BE2C (cell line): ENCODE results near the gene ATP5ME.

Experiments used
- DNase-seq: peaks from one replicate; pipeline ENCODE4 v3.0.0-alpha.2; 2020
- H3K27me3 ChIP-seq: fragments of 250-450 bp; sonication (Bioruptor Pico); 2 replicates; pipeline ENCODE4 v1.5.1; 2020; ENCODE audit warnings: mild to moderate bottlenecking
- H3K36me3 ChIP-seq: fragments of 250-450 bp; sonication (Bioruptor Pico); 2 replicates; pipeline ENCODE4 v1.5.1; 2020; ENCODE audit warnings: mild to moderate bottlenecking
- H3K4me1 ChIP-seq: fragments of 250-450 bp; sonication (Bioruptor Pico); 2 replicates; pipeline ENCODE4 v1.5.1; 2020
- H3K4me3 ChIP-seq: 2 replicates; pipeline ENCODE4 v1.5.1; 2011; ENCODE audit warnings: low read depth, low read length
- H3K9me3 ChIP-seq: fragments of 250-450 bp; sonication (Bioruptor Pico); 2 replicates; pipeline ENCODE4 v1.5.1; 2020
- CTCF ChIP-seq: IDR thresholded peaks from 2 replicates; pipeline ENCODE4 v1.5.1; 2012; ENCODE audit warnings: mild to moderate bottlenecking, low read depth, low read length

Gene ATP5ME

DNA sequence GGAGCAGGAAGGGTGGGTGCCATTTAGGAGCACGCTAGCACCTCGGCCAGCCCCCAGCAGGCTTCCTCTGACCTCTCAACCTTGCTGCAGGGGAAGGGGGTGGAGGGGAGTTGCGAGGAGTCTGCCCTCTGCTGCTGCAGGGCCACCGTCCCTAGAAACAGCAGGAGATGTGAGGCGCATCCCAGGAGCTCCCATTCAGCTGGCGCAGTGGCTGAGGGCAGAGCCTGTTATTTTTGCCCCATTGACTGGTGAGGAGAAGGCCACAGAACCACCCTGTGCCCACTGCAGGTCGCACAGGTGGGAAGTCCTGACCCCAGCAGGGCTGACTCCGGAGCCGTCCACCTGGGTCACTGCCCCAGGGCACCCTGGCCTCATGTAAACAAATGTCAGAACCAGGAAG lies 40.7 kb downstream of the ATP5ME start:
- Histone ChIP-seq H3K4me1 (no peaks in the 10 kb centered on the region), H3K4me3 (no peak overlapping the region), H3K27me3 (no peaks in the 10 kb centered on the region), H3K9me3 (no peaks in the 10 kb centered on the region; the same call in none of the 2 replicates), H3K36me3 (no peaks in the 10 kb centered on the region)
- no peak for TF ChIP-seq CTCF
- DNase-seq, result no peak

DNA sequence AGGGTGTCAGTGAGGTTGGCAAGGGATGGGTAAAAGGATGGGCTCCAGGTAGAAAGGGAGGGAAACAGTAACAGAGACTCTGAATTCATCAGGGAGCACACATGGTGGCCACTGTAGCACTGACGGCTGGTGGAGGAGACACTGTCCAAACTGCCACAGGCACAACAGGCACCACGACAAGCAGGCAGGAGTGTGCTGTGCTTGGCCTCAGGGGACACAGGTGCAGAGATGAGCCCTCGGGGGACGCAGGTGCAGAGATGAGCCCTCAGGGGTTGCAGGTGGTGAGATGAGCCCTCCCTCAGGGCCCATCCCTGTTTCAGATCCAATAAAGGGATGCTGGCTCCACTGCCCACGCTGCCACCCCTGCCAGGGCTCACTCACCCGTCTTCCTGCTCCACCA lies 41.1 kb downstream of the ATP5ME start:
- Histone ChIP-seq H3K4me1 (no peaks in the 10 kb centered on the region), H3K27me3 (no peaks in the 10 kb centered on the region), H3K9me3 (no peaks in the 10 kb centered on the region; the same call in 1 of the 2 replicates), H3K36me3 (no peaks in the 10 kb centered on the region), H3K4me3 (no peak overlapping the region)
- TF ChIP-seq CTCF, result no peak
- no peak for DNase-seq

DNA sequence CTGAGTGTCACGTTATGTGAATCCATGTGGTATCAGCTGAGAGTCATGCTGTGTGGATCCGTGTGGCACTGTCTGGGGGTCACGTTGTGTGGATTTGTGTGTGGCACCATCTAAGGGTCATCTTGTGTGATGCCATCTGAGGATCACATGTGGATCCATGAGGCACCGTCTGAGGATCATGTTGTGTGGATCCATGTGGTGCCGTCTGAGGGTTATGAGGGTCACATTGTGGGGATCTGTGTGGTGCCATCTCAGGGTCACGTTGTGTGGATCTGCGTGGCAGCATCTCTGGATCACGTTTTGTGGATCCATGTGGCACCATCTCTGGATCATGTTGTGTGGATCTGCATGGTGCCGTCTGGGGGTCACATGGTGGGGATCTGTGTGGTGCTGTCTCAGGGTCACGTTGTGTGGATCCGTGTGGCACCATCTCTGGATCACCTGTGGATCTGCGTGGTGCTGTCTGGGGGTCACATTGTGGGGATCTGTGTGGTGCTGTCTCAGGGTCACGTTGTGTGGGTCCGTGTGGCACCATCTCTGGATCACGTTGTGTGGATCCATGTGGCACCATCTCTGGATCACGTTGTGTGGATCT lies 41.8 kb downstream of the ATP5ME start:
- DNase-seq, result no peak
- H3K4me1 ChIP-seq, result no peaks in the 10 kb centered on the region
- H3K27me3 ChIP-seq, result no peaks in the 10 kb centered on the region
- no peak overlapping the region for H3K4me3 ChIP-seq
- no peaks in the 10 kb centered on the region; the same call in 1 of the 2 replicates for H3K9me3 ChIP-seq
- no peaks in the 10 kb centered on the region for H3K36me3 ChIP-seq
- no peak for TF ChIP-seq CTCF

DNA sequence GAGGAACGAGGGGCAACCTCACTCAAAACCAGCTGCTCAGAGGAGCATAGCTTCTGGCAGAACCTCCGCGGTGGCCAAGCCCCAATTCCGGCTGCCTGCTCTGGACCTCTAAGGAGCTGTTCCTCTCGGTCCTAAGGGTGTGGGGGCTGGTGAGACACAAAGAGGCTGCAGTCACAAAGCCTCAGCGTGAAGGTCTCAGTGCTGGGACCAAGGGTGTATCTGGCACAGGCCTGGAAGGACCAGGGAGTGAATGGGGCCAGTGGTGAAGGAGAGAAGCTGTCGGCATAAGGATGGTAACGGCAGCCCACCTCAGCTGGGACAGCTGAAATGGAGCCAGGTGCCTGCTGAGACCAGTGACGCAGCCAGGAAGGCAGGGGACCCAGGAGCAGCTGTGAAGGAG lies 43.4 kb downstream of the ATP5ME start:
- Histone ChIP-seq H3K36me3 (no peaks in the 10 kb centered on the region), H3K9me3 (no peaks in the 10 kb centered on the region; the same call in 1 of the 2 replicates), H3K4me1 (no peaks in the 10 kb centered on the region), H3K27me3 (no peaks in the 10 kb centered on the region), H3K4me3 (no peak overlapping the region)
- TF ChIP-seq CTCF, result no peak
- no peak for DNase-seq

- DNase-seq, result no peak
- Histone ChIP-seq H3K9me3 (no peaks in the 10 kb centered on the region; the same call in 1 of the 2 replicates), H3K27me3 (no peaks in the 10 kb centered on the region), H3K4me3 (no peak overlapping the region), H3K4me1 (no peaks in the 10 kb centered on the region), H3K36me3 (no peaks in the 10 kb centered on the region)
- no peak for TF ChIP-seq CTCF
Measured at GRCh38 chr4:629915-630641, 44.0 kb downstream of the ATP5ME start.

DNA sequence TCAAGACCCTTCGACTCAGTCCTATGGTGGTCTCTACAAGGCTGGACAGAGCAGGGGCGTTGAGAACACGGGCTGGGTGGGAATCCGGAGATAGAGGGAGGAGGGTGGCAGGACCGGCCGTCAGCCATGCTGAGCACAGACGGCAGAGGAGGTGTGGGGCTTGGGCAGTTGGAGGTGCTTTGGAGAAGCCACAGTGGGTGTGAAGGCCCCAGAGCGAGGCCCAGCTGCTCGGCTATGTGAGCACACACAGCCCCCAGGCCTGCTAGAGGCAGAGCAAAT lies 44.5 kb downstream of the ATP5ME start:
- Histone ChIP-seq H3K4me3 (no peak overlapping the region), H3K36me3 (no peaks in the 10 kb centered on the region), H3K4me1 (no peaks in the 10 kb centered on the region), H3K9me3 (no peaks in the 10 kb centered on the region; the same call in 1 of the 2 replicates), H3K27me3 (no peaks in the 10 kb centered on the region)
- TF ChIP-seq CTCF, result no peak
- DNase-seq, result no peak
